Cortex of kidney (tissue), 1 donor: ENCODE results near the gene ZFP62.
"Not testable (repeated sequence)": the region's sequence is repeated elsewhere in the genome, so short reads cannot be mapped to it uniquely, and the experiment has no call there.

Source experiments
- DNase-seq: peaks from one replicate; lab custom pipeline; 2025; lab: John Stamatoyannopoulos, UW

ZFP62 gene

GRCh38 chr5:180830253-180831138 lies 30.6 kb downstream of the ZFP62 start:
- no peak for DNase-seq

DNA sequence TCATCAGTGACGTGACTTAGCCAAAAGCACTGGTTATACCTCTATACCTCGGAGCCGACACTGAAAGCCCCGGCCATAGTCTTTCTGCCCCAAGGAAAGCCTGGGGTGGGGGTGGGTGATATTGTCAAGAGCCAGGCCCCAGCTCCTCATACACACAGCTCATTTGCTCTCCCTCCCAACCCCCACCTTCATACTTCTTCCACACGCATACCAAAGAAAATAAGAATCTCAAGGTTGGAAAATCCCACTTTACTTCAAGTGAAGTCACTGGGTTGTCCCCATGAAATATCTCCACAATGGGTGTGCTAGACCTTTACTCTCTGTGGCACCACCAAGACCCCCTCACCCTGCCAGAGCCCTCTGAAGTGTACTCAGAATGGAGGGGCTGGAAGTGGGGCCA lies 31.4 kb downstream of the ZFP62 start:
- DNase-seq = no peak

DNA sequence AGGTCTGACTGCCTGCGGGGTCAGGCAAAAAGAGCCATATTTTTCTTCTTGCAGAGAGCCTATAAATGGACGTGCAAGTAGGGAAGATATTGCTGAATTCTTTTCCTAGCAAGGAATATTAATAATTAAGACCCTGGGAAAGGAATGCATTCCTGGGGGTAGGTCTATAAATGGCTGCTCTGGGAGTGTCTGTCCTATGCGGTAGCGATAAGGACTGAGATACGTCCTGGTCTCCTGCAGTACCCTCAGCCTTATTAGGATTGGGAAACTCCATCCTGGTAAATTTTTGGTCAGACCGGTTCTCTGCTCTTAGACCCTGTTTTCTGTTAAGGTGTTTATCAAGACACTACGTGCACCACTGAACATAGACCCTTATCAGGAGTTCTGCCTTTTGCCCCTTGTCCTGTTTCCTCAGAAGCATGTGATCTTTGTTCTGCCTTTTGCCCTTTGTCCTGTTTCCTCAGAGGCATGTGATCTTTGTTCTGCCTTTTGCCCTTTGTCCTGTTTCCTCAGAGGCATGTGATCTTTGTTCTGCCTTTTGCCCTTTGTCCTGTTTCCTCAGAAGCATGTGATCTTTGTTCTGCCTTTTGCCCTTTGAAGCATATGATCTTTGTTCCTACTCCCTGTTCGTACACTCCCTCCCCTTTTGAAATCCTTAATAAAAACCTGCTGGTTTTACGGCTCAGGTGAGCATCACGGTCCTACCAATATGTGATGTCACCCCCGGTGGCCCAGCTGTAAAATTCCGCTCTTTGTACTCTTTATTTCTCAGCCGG lies 32.1 kb downstream of the ZFP62 start:
- DNase-seq = not testable (repeated sequence)

DNA sequence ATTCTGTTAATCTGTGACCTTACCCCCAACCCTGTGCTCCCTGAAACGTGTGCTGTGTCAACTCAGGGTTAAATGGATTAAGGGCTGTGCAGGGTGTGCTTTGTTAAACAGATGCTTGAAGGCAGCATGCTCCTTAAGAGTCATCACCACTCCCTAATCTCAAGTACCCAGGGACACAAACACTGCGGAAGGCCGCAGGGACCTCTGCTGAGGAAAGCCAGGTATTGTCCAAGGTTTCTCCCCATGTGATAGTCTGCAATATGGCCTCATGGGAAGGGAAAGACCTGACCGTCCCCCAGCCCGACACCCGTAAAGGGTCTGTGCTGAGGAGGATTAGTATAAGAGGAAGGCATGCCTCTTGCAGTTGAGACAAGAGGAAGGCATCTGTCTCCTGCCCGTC lies 33.7 kb downstream of the ZFP62 start:
- DNase-seq = not testable (repeated sequence)

GRCh38 chr5:180825768-180826525 lies 35.1 kb downstream of the ZFP62 start:
- DNase-seq = no peak

- no peak for DNase-seq
Measured at GRCh38 chr5:180824630-180825476, 36.2 kb downstream of the ZFP62 start.

DNA sequence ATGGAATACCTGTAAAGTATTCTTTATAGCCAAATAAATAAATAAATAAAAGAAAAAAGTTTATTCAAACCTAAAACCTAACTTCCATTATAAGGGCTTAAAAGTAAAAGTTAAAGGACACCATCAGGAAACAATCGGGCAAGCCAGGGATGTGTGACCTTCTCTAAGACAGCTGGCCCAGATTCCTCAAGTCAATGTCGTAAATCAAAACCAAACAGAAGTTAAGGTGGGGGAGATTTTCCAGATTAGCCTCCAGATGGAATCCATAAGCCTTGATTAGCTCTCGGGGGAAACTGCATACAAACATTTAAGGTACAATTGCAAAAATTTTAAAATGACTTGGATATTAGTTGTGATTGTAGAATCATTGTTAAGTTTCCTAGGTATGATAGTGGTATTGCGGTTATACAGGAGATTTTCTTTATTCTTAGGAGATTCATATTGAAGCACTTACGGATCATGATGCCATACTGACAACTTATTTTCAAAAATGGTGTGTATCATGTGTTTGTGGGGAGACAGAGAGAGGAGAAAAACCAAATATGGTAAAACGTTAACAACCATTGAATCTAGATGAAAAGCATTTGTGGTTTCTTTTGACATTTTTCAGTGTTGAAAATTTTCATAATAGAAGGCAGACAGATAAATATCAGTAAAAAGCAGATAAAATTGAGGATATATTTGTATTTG lies 37.0 kb downstream of the ZFP62 start:
- no peak for DNase-seq

GRCh38 chr5:180823346-180823745 lies 37.7 kb downstream of the ZFP62 start:
- no peak for DNase-seq

DNA sequence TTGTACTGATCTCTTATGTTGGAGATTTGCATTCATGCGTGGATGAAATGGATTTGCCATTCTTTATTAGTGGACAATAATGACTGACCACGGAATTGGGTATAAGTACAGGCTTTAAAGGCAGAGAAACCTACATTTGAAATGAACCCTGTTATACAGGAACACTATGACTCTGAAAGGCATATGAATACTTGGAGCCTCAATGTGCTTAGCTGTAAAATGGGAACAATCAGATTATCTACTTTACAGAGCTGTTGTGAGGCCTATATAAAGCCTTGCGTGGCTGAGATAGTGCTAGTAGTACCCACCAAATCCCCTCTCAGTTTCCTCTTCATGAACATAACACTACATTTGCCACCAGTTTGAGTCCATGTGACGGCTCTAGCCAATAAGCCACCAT lies 39.5 kb downstream of the ZFP62 start:
- no peak for DNase-seq

- DNase-seq = no peak
Measured at GRCh38 chr5:180820788-180821321, 40.2 kb downstream of the ZFP62 start.

- DNase-seq = no peak
Measured at GRCh38 chr5:180818677-180819341, 42.3 kb downstream of the ZFP62 start.

- no peak for DNase-seq
Measured at GRCh38 chr5:180817893-180818674, 43.0 kb downstream of the ZFP62 start.

DNA sequence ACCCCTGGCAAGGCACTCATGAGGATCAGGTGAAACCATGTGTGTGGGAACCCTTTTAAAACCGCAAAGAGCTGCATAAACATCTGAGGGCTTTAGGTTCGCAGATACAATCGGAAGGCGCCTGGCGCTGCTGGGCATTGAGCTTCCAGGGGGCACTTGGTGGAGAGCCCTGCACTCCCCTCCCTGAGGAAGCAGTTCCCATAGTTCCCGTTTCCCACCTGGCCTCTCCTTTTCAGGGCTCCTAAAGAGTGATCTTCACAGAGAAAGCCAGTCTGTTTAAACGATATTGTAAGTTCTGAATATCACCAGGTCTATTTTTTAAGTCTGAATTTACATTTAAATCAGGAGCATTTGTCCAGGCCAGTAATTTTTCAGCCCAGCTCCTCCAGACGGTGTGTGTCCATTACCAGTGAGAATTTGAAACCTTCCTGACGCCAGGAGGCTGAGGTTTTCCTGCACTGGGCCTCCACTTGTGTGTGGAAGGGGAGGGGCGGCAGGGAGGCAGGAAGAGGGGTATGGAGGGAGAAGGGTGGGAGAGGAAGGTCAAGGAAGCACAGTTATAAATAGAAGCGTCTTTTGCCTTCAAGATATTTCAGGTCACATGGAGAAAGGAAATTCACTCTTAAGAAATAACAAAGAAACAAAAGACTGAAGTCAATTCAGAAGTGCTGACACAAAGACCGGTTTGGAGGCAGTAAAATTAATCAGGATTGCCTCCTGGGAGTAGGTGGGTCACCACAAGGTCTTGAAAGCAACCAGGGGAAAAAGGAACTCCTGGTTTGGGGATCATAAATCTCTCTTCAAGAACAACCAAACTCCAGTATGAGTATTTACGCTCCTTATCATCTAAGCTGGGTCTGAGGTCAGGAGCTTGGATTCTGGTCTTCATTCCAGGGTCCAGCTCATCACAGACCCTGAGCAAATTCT lies 44.2 kb downstream of the ZFP62 start:
- DNase-seq = no peak

DNA sequence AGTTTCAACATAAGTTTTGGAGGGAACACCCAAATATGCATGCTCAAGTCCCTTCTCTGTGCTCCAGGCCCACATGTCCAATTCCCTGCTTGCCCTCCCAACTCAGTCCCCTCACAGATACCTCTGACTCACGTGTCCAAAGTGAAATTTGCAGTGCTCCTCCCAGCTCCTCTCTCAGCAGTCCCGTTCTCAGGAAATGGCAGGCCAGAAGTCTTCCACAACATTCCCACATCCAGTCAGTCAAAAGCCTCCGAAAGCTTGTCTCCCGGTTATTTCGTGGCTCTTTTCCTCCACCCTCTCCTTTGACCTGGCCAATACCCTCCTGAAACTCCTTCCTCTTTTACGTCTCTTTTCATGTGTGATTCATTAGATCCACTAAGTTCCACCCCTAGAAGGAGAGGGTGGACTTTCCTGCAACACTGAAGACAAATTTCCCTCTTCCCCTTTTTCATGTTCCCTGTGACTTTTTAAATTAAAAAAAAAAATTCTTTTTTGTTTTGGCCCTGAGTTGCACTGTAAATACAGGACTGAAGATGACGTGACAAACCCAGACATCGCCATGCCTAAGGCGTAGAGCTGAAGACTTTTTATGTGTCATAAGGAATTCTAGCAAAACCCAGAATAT lies 45.7 kb downstream of the ZFP62 start:
- DNase-seq = no peak

- DNase-seq = no peak
Measured at GRCh38 chr5:180813420-180813819, 47.7 kb downstream of the ZFP62 start.

DNA sequence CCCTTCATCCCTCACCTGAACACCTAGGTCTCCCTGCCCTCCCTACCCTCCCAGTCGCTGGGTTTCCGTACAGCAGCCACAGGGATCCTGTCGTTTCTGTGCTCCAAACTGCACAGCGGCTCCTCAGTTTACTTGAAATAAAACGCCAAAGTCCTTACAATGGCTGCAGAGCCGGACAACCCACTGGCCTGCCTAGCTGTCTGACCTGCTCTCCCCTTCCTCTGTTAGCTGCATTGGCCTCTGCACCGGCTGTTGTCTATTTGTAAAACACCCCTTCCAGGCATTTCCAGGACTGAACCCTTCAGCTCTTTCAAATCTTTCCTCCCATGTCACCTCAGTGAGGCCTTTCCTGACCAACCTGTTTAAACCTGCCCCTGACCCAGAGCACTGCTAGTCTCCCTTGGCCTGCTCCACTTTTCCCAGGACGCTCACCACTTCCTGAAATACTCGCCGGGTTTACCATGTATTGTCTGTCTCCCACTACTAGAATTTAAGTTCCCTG lies 49.4 kb downstream of the ZFP62 start:
- DNase-seq = no peak

DNA sequence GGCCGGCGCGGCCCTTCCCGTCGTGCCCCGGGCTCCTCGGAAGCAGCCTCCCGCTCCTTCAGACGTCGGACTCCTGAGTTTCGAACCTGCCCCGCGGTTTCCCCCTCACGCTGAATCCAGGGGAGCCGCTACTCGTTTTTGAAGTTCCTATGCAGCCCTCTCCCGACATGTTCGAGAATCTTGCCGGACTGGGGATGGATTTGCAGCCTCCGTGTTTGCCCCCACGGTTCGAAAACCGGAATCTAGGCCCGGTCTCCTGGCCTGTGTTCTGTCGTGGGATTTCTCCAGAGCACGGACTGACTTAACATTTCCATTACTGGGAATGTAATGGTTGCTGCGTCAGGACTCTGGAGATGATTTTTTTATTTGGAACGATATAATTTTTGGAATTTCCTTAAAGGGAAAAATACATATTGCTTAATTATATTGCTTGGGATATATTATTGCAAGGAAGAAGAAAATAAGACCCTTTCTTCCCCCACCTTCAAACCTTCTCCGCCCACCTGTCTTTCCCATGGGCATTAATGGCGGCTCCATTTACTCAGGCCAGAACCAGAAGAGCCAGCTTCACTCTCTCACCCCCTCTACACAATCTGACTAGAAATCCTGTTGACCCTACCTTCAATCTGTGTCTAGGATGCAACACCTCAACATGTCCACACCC lies 50.0 kb downstream of the ZFP62 start:
- DNase-seq = no peak
